ENCODE data around the gene RAD51D. TPM values are rescaled to one million over a fixed set of nuclear protein-coding genes. Genes with fewer than 3 reads are reported as not detected.

RAD51D gene
- total RNA-seq, 1 experiment from 2014 or later = 12.1 TPM

DNA sequence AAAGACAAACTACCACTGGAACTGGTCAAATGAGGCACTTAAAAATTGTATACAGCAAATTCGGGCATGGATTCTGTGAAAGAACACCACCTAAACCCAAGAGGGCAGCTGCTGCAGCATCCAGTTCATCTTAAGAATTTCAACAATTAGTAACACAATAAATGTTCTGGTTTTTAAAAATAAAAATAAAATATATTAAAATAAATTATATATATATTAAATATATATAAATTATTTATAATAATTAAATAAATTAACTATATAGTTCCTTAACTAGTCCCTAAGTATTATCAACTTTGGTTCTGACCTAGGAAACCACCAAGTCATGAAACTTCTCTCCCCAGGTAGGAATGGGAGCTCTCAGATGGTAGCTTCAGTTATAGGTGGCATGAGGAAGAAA lies 42.8 kb downstream of the RAD51D start:
- intact Hi-C loops (cut with micrococcal nuclease; ENCODE audit: unreplicated experiment) = no loop called here
- Histone ChIP-seq H3K27me3 (replicated peaks; ENCODE audit: insufficient read depth, low read depth, low read length, poor library complexity) (no peaks in the 10 kb centered on the region), H3K27ac (ENCODE audit: low read depth, low read length, poor library complexity, severe bottlenecking) (no peak overlapping the region), H3K36me3 (ENCODE audit: insufficient read depth, low read length, poor library complexity, severe bottlenecking) (no peaks in the 10 kb centered on the region), H3K4me1 (ENCODE audit: insufficient read depth, low read length, poor library complexity, severe bottlenecking) (peaks cover 7% of the 10 kb centered on the region), H3K9me3 (ENCODE audit: low read depth, low read length, poor library complexity, severe bottlenecking) (no peaks in the 10 kb centered on the region), H3K4me3 (ENCODE audit: low read depth, low read length, poor library complexity, severe bottlenecking) (no peak overlapping the region)
- ChIA-PET POLR2A (ENCODE audit: low non-redundant PET) (no interaction called here), CTCF (no interaction called here)
- DNase-seq (ENCODE audit: low spot score) = no peak
- no peak for TF ChIP-seq EZH2 (IDR thresholded peaks at IDR 0.05; ENCODE audit: borderline replicate concordance, low read depth, low read length, poor library complexity, severe bottlenecking)
- TF ChIP-seq, protein P1, sequence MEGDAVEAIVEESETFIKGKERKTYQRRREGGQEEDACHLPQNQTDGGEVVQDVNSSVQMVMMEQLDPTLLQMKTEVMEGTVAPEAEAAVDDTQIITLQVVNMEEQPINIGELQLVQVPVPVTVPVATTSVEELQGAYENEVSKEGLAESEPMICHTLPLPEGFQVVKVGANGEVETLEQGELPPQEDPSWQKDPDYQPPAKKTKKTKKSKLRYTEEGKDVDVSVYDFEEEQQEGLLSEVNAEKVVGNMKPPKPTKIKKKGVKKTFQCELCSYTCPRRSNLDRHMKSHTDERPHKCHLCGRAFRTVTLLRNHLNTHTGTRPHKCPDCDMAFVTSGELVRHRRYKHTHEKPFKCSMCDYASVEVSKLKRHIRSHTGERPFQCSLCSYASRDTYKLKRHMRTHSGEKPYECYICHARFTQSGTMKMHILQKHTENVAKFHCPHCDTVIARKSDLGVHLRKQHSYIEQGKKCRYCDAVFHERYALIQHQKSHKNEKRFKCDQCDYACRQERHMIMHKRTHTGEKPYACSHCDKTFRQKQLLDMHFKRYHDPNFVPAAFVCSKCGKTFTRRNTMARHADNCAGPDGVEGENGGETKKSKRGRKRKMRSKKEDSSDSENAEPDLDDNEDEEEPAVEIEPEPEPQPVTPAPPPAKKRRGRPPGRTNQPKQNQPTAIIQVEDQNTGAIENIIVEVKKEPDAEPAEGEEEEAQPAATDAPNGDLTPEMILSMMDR (conservative IDR thresholded peaks at IDR 0.05; ENCODE audit: low read depth, low read length) = no peak
- no TSS peak for BruUV-seq (replicated peaks)

- Histone ChIP-seq H3K36me3 (ENCODE audit: insufficient read depth, low read length, poor library complexity, severe bottlenecking) (no peaks in the 10 kb centered on the region), H3K27ac (ENCODE audit: low read depth, low read length, poor library complexity, severe bottlenecking) (no peak overlapping the region), H3K9me3 (ENCODE audit: low read depth, low read length, poor library complexity, severe bottlenecking) (no peaks in the 10 kb centered on the region), H3K4me1 (ENCODE audit: insufficient read depth, low read length, poor library complexity, severe bottlenecking) (no peaks in the 10 kb centered on the region), H3K4me3 (ENCODE audit: low read depth, low read length, poor library complexity, severe bottlenecking) (no peak overlapping the region), H3K27me3 (replicated peaks; ENCODE audit: insufficient read depth, low read depth, low read length, poor library complexity) (no peaks in the 10 kb centered on the region)
- intact Hi-C loops (cut with micrococcal nuclease; ENCODE audit: unreplicated experiment) = no loop called here
- ChIA-PET CTCF (no interaction called here), POLR2A (ENCODE audit: low non-redundant PET) (no interaction called here)
- DNase-seq (ENCODE audit: low spot score) = no peak
- TF ChIP-seq, protein P1 (conservative IDR thresholded peaks at IDR 0.05; ENCODE audit: low read depth, low read length) = no peak
- TF ChIP-seq EZH2 (IDR thresholded peaks at IDR 0.05; ENCODE audit: borderline replicate concordance, low read depth, low read length, poor library complexity, severe bottlenecking) = no peak
- no TSS peak for BruUV-seq (replicated peaks)
Observed at GRCh38 chr17:35074711-35075707, 44.7 kb downstream of the RAD51D start.

DNA sequence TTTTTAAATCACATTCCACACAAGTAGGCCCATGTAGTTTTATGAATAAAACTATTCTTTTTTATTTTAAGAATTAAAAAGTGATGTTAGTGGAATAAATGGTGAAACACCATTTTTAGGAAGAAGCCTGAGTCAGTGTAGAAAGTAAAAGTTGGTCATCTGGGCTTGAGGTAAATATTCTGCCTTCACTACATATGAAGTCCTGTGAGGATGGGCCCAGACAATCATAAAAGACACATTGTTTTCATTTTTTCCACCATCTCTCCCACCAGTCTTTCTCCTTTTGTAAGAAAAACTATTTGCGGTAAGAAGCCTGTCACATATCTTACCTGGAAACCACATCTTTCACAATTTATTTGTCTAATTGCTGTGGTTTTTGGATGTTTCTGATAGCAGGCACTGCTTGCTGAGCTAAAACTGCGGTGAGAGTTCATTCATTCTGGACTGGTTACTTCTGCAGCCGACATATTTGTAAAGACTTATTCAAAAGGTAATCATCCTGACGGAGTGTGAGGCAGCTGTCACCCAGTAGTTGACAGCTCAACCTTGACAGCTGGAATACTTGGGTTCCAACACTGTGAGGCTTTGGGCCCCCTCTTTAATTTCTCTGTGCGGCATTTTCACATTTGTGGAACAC lies 45.6 kb downstream of the RAD51D start:
- no peaks in the 10 kb centered on the region for H3K9me3 ChIP-seq (ENCODE audit: low read depth, low read length, poor library complexity, severe bottlenecking)
- intact Hi-C loops (cut with micrococcal nuclease; ENCODE audit: unreplicated experiment) = no loop called here
- POLR2A ChIA-PET (ENCODE audit: low non-redundant PET) = no interaction called here
- H3K27me3 ChIP-seq (replicated peaks; ENCODE audit: insufficient read depth, low read depth, low read length, poor library complexity) = no peaks in the 10 kb centered on the region
- H3K4me1 ChIP-seq (ENCODE audit: insufficient read depth, low read length, poor library complexity, severe bottlenecking) = no peaks in the 10 kb centered on the region
- no peak for TF ChIP-seq EZH2 (IDR thresholded peaks at IDR 0.05; ENCODE audit: borderline replicate concordance, low read depth, low read length, poor library complexity, severe bottlenecking)
- TF ChIP-seq, protein P1 (conservative IDR thresholded peaks at IDR 0.05; ENCODE audit: low read depth, low read length) = no peak
- no peak overlapping the region for H3K27ac ChIP-seq (ENCODE audit: low read depth, low read length, poor library complexity, severe bottlenecking)
- no peaks in the 10 kb centered on the region for H3K36me3 ChIP-seq (ENCODE audit: insufficient read depth, low read length, poor library complexity, severe bottlenecking)
- no TSS peak for BruUV-seq (replicated peaks)
- CTCF ChIA-PET = no interaction called here
- DNase-seq (ENCODE audit: low spot score) = no peak
- H3K4me3 ChIP-seq (ENCODE audit: low read depth, low read length, poor library complexity, severe bottlenecking) = no peak overlapping the region

All from A673 (cell line).